K562 (cell line): ENCODE data around the gene POLD2. TPM values are rescaled to one million over a fixed set of nuclear protein-coding genes. Genes with fewer than 3 reads are reported as not detected.

Source experiments
- ASH1L ChIP-seq: fragments of 450-650 bp; IDR thresholded peaks from 2 replicates; pipeline ENCODE4 v1.6.1; 2018; ENCODE audit warnings: borderline replicate concordance, mild to moderate bottlenecking, low read depth; ENCODE audit not compliant: partially characterized antibody
- BMI1 ChIP-seq: fragments of 150-350 bp; IDR thresholded peaks from 2 replicates; pipeline ENCODE4 v1.6.1; 2014; ENCODE audit warnings: low read length
- CBX5 ChIP-seq: IDR thresholded peaks from 2 replicates; pipeline ENCODE4 v1.6.1; 2014; ENCODE audit warnings: low read depth, borderline replicate concordance
- HDAC8 ChIP-seq: fragments of 450-650 bp; IDR thresholded peaks from 2 replicates; pipeline ENCODE4 v1.6.1; 2016; ENCODE audit warnings: mild to moderate bottlenecking, missing genetic modification characterization, moderate library complexity, missing compliant biosample characterization
- HNRNPH1 ChIP-seq: fragments of 200-400 bp; formaldehyde crosslinking; optimal IDR thresholded peaks from 2 replicates; pipeline ENCODE3; 2017; ENCODE audit warnings: low read depth, mild to moderate bottlenecking, low read length, moderate library complexity
- NFXL1 ChIP-seq: fragments of 450-650 bp; formaldehyde crosslinking; IDR thresholded peaks from 2 replicates; pipeline ENCODE4 v1.4.0; 2021; ENCODE audit warnings: mild to moderate bottlenecking
- POLR2B ChIP-seq: fragments of 450-650 bp; IDR thresholded peaks from 2 replicates; pipeline ENCODE4 v1.6.1; 2018; ENCODE audit warnings: low read depth; ENCODE audit not compliant: partially characterized antibody
- SMAD4 ChIP-seq: fragments of 250-450 bp; sonication (Bioruptor Pico); conservative IDR thresholded peaks from 2 replicates; pipeline ENCODE4 v1.8.0; 2021; ENCODE audit warnings: inconsistent platforms, mild to moderate bottlenecking, moderate library complexity
- SMARCA5 ChIP-seq: fragments of 450-650 bp; IDR thresholded peaks from 2 replicates; pipeline ENCODE4 v1.6.1; 2016
- TOE1 ChIP-seq, 2 experiments: fragments of 450-650 bp in 1 of 2; sonication (generic) in 1 of 2; formaldehyde crosslinking in 1 of 2; IDR thresholded peaks; 2 replicates each; pipeline versions ENCODE4 v1.7.1 to v1.8.0; 2016 to 2022; ENCODE audit warnings: borderline replicate concordance in 2 of 2, mild to moderate bottlenecking in 2 of 2, antibody characterized with exemption in 1 of 2, inconsistent platforms in 1 of 2, low read depth in 1 of 2, missing genetic modification reagents in 1 of 2, moderate library complexity in 1 of 2
- ZC3H11A ChIP-seq: IDR thresholded peaks from 2 replicates; pipeline ENCODE4 v1.6.1; 2012; ENCODE audit warnings: low read depth, low read length, improper control_type of control experiment
- ZNF24 ChIP-seq: fragments of 450-650 bp; IDR thresholded peaks from 2 replicates; pipeline ENCODE4 v1.6.1; 2016
- ZNF316 ChIP-seq: fragments of 450-650 bp; IDR thresholded peaks from 2 replicates; pipeline ENCODE4 v1.6.1; 2016
- polyA plus RNA-seq, 8 experiments: library from polyadenylated mRNA; depleted of rRNA in 4 of 8; stranded (reverse) in 5 of 8; unstranded in 3 of 8; fragments of >200 nt; fragmentation: Nextera tagmentation in 2 of 8; fragmentation: Illumina TruSeq in 1 of 8; extraction: Ambion mirVana in 2 of 8; extraction: Trizol in 1 of 8; gene quantifications; 2 replicates each; pipeline versions ENCODE4 v1.2.1 to v1.2.3, GENCODE V29; 2011 to 2014; ENCODE audit warnings: inconsistent platforms in 1 of 8, missing spikeins in 1 of 8
- total RNA-seq, 7 experiments: library from RNA; depleted of rRNA in 6 of 7; stranded (reverse); fragments of >200 nt in 6 of 7; fragmentation: Illumina TruSeq in 2 of 7; extraction: Trizol in 2 of 7; gene quantifications; 2 replicates each; pipeline versions ENCODE4 v1.2.1 to v1.2.3, GENCODE V29; 2011 to 2021; ENCODE audit warnings: low replicate concordance in 1 of 7
- TF ChIP-seq, protein P1 (sequence below): fragments of 250-450 bp; sonication (Bioruptor Pico); IDR thresholded peaks from 2 replicates; pipeline ENCODE4 v1.8.0; 2022; ENCODE audit warnings: inconsistent platforms
- TF ChIP-seq, protein P2 (sequence below), 2 experiments: fragments of 450-650 bp; formaldehyde crosslinking in 1 of 2; IDR thresholded peaks; 2 replicates each; pipeline versions ENCODE4 v1.4.0 to v1.6.1; 2014 to 2020; ENCODE audit warnings: mild to moderate bottlenecking in 2 of 2, borderline replicate concordance in 1 of 2, low read depth in 1 of 2

The POLD2 gene
- total and polyA plus RNA-seq, 9 of the 15 experiments (the other 6 are each of a cell fraction or from before 2014, with no cell fraction given) = 29.7 to 259 (median 225) TPM

DNA sequence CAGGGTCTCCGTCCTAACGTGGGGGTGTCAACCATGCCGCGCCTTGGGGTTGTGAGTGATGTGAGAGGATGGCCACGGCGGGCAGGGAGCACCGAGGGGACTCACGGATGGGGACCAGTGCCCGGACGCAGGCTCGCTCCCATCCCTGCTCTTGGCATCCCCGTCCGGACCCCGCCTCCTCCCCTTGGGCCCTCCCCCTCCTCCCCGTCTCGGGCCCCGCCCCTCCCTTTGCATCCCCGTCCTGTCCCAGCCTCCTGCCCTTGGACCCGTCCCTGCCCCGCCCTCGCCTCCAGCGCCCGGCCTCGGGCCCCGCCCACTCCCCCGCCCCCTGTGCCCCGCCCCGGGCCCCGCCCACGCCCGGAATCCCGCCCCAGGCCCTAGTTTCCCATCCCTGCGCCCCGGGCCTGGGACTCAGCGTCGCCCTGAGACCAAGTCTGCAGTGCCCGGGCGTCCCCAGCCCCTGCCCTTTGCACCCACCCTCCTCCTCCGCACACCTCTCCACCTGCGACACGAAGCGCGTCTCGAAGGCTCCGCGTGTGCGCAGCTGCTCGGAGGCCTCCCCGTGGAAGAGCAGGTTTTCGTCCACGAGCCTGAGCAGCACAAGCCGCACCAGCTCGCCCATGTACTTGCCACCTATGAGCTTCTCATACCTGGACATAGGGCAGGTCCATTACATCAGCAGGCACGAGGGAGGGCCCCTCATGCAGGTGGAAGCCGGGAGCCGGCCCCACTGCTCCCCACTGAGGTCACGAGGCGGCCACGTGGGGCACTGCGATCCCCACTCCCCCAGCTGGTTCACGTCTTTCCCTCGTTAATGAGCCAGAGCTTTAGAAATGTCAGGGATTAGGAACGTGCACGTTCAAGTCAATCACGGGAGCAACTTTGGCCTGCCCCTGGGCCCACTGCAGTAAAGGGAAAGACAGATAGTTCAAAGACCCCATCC lies 22.9 kb upstream of the POLD2 start (continued):
- peak; percentile 55 for TF ChIP-seq SMAD4 (CRISPR knock-in tag)
- TF ChIP-seq, protein P1, sequence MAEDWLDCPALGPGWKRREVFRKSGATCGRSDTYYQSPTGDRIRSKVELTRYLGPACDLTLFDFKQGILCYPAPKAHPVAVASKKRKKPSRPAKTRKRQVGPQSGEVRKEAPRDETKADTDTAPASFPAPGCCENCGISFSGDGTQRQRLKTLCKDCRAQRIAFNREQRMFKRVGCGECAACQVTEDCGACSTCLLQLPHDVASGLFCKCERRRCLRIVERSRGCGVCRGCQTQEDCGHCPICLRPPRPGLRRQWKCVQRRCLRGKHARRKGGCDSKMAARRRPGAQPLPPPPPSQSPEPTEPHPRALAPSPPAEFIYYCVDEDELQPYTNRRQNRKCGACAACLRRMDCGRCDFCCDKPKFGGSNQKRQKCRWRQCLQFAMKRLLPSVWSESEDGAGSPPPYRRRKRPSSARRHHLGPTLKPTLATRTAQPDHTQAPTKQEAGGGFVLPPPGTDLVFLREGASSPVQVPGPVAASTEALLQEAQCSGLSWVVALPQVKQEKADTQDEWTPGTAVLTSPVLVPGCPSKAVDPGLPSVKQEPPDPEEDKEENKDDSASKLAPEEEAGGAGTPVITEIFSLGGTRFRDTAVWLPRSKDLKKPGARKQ (CRISPR knock-in tag) = no peak
- no peak for TF ChIP-seq ZNF24
- TF ChIP-seq ZNF316 = no peak
- no peak for TF ChIP-seq CBX5
- no peak for TF ChIP-seq HNRNPH1
- no peak for TF ChIP-seq POLR2B
- TF ChIP-seq, protein P2, sequence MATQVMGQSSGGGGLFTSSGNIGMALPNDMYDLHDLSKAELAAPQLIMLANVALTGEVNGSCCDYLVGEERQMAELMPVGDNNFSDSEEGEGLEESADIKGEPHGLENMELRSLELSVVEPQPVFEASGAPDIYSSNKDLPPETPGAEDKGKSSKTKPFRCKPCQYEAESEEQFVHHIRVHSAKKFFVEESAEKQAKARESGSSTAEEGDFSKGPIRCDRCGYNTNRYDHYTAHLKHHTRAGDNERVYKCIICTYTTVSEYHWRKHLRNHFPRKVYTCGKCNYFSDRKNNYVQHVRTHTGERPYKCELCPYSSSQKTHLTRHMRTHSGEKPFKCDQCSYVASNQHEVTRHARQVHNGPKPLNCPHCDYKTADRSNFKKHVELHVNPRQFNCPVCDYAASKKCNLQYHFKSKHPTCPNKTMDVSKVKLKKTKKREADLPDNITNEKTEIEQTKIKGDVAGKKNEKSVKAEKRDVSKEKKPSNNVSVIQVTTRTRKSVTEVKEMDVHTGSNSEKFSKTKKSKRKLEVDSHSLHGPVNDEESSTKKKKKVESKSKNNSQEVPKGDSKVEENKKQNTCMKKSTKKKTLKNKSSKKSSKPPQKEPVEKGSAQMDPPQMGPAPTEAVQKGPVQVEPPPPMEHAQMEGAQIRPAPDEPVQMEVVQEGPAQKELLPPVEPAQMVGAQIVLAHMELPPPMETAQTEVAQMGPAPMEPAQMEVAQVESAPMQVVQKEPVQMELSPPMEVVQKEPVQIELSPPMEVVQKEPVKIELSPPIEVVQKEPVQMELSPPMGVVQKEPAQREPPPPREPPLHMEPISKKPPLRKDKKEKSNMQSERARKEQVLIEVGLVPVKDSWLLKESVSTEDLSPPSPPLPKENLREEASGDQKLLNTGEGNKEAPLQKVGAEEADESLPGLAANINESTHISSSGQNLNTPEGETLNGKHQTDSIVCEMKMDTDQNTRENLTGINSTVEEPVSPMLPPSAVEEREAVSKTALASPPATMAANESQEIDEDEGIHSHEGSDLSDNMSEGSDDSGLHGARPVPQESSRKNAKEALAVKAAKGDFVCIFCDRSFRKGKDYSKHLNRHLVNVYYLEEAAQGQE (IDR thresholded peaks at IDR 0.05; ENCODE audit: borderline replicate concordance) = no peak
- TF ChIP-seq, protein P2 (CRISPR knock-in tag; IDR thresholded peaks at IDR 0.05; ENCODE audit: low read depth) = no peak
- no peak for TF ChIP-seq TOE1 (IDR thresholded peaks at IDR 0.05; ENCODE audit: borderline replicate concordance)
- 0 out of 2 replicates have a peak, but pooled peaks have one; percentile 69 for TF ChIP-seq TOE1 (CRISPR knock-in tag; IDR thresholded peaks at IDR 0.05; ENCODE audit: borderline replicate concordance, low read depth)
- TF ChIP-seq HDAC8 = peak; percentile 46; the same call in 1 of the 2 replicates
- TF ChIP-seq ASH1L = no peak
- no peak for TF ChIP-seq ZC3H11A
- no peak for TF ChIP-seq BMI1
- TF ChIP-seq NFXL1 (CRISPR knock-in tag) = no peak
- TF ChIP-seq SMARCA5 = no peak
